Gastroesophageal sphincter (tissue), 4 donors: ENCODE data around the gene DMRTB1. TPM values are rescaled to one million over a fixed set of nuclear protein-coding genes. Genes with fewer than 3 reads are reported as not detected.

Experiments used
- ATAC-seq: fragments of 150-250 bp; one replicate; pipeline ENCODE4 v1.9.1; 2016; ENCODE audit warnings: mild to moderate bottlenecking, moderate library complexity
- H3K27ac ChIP-seq, 4 donors: fragments of 200-600 bp; sonication (generic) in 3 of 4; 1 replicate in 3 of 4; 2 replicates in 1 of 4; pipeline ENCODE4 v1.5.1; 2016 to 2019
- H3K27me3 ChIP-seq: fragments of 200-600 bp; sonication (generic); one replicate; pipeline ENCODE4 v1.5.1; 2019
- H3K36me3 ChIP-seq, 2 donors: fragments of 200-600 bp; sonication (generic); one replicate each; pipeline ENCODE4 v1.5.1; 2019; ENCODE audit warnings: control low read depth in 1 of 2
- H3K4me1 ChIP-seq, 3 donors: fragments of 200-600 bp; sonication (generic); 1 replicate in 2 of 3; 2 replicates in 1 of 3; pipeline ENCODE4 v1.5.1; 2016 to 2019; ENCODE audit warnings: control low read depth in 2 of 3
- H3K4me3 ChIP-seq, 2 donors: fragments of 200-600 bp; sonication (generic); one replicate each; pipeline ENCODE4 v1.5.1; 2019; ENCODE audit warnings: mild to moderate bottlenecking in 1 of 2, moderate library complexity in 1 of 2
- H3K9me3 ChIP-seq, 3 donors: fragments of 200-600 bp; sonication (generic); one replicate each; pipeline ENCODE4 v1.5.1; 2017 to 2019; ENCODE audit warnings: control low read depth in 2 of 3
- EP300 ChIP-seq: sonication (generic); formaldehyde crosslinking; IDR thresholded peaks from one replicate; pipeline ENCODE4 v1.6.1; 2017; ENCODE audit warnings: antibody characterized with exemption, mild to moderate bottlenecking
- POLR2A ChIP-seq, 2 donors: fragments of 450-650 bp; IDR thresholded peaks; one replicate each; pipeline ENCODE4 v1.6.1; 2017; ENCODE audit warnings: antibody characterized with exemption in 2 of 2, mild to moderate bottlenecking in 2 of 2, moderate library complexity in 1 of 2
- POLR2AphosphoS5 ChIP-seq: sonication (generic); formaldehyde crosslinking; IDR thresholded peaks from one replicate; pipeline ENCODE4 v1.6.1; 2017; ENCODE audit warnings: antibody characterized with exemption
- WGBS, 2 donors: methylation state at CpG; one replicate each; pipeline ENCODE4 v1.1.5; 2018; ENCODE audit warnings: low coverage in 1 of 2; 5-methylcytosine and 5-hydroxymethylcytosine counted together
- total RNA-seq, 4 donors: library from RNA; depleted of rRNA; stranded (reverse); fragments of >200 nt; gene quantifications; one replicate each; pipeline ENCODE4 v1.1.0, GENCODE V29; 2016
- TF ChIP-seq, protein P1 (sequence below), 4 experiments: fragments of 200-600 bp in 2 of 4; fragments of 450-650 bp in 2 of 4; sonication (generic) in 1 of 4; IDR thresholded peaks; one replicate each; pipeline ENCODE4 v1.5.1; 2017 to 2019; ENCODE audit warnings: antibody characterized with exemption in 4 of 4, mild to moderate bottlenecking in 2 of 4, moderate library complexity in 2 of 4

Gene DMRTB1
- total RNA-seq, 4 donors from 2014 or later, result not detected

DNA sequence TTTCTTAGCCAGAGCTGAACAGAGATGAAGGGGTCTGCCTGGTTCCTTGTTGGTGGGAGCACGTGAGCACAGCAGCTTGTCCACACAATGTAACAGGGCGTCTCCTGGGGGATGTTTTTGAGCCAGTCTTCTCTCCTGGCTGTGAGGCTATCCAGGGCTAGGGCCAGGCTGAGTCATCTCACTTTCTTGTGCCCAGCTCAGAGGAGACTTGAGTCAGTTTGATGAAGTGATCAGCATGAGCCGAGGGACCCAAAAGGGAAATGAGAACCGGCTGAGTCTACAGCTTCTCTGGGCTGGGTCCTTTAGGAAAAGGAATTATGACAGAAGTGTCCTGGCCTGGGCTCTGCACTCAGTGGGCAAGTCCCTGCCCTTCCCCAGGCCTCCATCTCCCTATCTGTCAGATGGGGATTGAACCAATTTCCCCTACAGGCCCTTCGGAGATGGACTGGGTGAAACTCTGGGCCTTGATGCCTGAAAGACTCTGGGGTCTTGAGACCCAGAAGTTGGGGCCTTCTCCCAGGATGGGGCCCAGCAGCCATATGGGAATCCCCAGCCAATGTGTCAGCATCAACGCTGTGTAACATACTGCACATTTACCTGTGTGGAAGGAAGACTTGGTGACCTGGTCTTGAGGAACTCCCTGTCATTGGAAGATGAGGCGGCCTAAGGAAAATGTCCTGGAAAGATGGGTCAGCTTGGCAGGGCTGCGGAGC is 36.6 kb downstream of the DMRTB1 start:
- Histone ChIP-seq H3K9me3 (no peaks in the 10 kb centered on the region), H3K4me1 (no peaks in the 10 kb centered on the region), H3K36me3 (no peaks in the 10 kb centered on the region), H3K27me3 (peaks cover 60% of the 10 kb centered on the region), H3K27ac (no peak overlapping the region), H3K4me3 (no peak overlapping the region)
- ATAC-seq, result peak; percentile 51
- WGBS, 2 donors, result 41 to 100% methylated on average over 1 to 2 of the region's 8 CpGs
- TF ChIP-seq, protein P1, sequence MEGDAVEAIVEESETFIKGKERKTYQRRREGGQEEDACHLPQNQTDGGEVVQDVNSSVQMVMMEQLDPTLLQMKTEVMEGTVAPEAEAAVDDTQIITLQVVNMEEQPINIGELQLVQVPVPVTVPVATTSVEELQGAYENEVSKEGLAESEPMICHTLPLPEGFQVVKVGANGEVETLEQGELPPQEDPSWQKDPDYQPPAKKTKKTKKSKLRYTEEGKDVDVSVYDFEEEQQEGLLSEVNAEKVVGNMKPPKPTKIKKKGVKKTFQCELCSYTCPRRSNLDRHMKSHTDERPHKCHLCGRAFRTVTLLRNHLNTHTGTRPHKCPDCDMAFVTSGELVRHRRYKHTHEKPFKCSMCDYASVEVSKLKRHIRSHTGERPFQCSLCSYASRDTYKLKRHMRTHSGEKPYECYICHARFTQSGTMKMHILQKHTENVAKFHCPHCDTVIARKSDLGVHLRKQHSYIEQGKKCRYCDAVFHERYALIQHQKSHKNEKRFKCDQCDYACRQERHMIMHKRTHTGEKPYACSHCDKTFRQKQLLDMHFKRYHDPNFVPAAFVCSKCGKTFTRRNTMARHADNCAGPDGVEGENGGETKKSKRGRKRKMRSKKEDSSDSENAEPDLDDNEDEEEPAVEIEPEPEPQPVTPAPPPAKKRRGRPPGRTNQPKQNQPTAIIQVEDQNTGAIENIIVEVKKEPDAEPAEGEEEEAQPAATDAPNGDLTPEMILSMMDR (IDR thresholded peaks at IDR 0.05), result no peak
- no peak for TF ChIP-seq POLR2AphosphoS5
- no peak for TF ChIP-seq POLR2A (IDR thresholded peaks at IDR 0.05)
- no peak for TF ChIP-seq EP300

DNA sequence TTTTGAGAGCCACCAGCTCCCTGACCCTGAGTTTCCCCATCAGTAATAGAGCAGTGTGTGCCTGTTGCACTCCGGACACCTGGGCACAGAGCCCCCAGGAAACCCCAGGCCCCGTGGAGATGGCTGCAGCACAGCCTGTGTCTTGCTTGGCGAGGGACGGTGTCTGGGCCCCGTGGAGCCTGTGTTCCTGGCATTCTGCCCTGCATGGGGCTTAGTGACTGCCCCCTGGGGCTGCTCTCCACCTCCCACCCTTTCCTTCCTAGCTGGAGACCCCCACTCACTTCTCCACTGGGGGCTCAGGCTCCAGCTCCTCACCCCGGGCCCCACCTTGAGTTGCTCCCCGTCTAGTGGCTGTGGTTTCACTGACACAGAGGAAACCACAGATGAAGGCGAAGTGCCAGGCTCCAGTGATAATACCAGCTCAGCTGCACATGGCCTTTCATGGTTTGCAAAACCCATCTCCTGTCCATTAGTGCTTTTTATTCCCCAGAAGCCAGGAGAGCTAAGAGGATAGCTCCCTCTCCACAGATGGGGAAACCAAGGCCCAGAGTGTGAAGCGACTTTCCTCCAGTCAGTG is 39.4 kb downstream of the DMRTB1 start:
- 14 to 100% methylated on average over 1 to 3 of the region's 9 CpGs for WGBS, 2 donors
- ATAC-seq, result no peak
- peaks cover 48% of the 10 kb centered on the region for H3K27me3 ChIP-seq
- H3K4me1 ChIP-seq, result no peaks in the 10 kb centered on the region
- TF ChIP-seq POLR2A (IDR thresholded peaks at IDR 0.05), result no peak
- TF ChIP-seq, protein P1 (IDR thresholded peaks at IDR 0.05), result no peak
- TF ChIP-seq EP300, result no peak
- no peak for TF ChIP-seq POLR2AphosphoS5
- no peaks in the 10 kb centered on the region for H3K36me3 ChIP-seq
- no peak overlapping the region for H3K4me3 ChIP-seq
- no peaks in the 10 kb centered on the region for H3K9me3 ChIP-seq
- H3K27ac ChIP-seq, result no peak overlapping the region

DNA sequence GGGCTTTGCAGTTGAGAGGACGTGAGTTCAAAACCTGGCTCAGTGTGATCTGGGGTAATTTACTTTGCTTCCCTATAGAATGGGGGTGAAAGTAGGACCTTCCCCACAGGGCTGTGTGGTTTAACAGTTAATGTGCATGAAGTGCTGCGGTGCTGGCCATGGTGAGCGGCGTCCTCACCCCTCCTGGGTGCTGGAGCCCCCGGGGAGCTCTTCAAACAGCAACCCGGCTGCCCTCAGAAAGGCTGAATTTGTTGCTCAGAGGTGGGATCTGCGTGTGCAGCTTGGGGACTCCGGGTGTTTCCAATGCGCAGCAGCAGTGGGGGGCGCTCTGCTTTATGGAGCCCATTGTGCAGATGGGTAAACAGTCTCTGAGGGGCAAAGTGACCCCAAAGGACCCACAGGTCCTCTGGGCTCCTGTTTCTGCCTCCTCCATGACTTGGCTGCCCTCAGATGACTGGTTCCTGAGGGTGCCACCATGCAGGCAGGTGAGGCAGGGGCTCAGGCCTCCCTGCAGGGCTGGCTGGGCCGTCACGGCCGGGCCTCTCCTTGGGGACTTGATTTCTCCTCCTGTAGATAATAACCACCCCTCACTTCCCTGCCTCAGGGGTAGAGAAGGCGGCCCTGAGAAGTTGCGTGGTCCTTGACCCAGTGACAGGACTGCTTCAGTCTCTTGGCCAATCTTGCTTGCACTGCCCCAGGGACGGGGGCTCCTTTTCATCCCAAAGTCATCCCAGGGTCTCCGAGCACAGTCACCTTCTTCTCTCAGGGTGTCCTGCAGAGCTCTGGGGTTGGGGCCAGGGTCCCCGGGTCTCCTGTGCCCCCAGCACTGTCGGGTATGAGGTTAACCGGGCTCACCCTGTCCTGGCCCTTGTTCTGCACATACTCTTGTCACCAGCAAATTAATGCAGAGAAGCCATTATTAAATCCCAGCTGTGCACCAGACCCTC is 40.3 kb downstream of the DMRTB1 start:
- H3K9me3 ChIP-seq, result no peaks in the 10 kb centered on the region

DNA sequence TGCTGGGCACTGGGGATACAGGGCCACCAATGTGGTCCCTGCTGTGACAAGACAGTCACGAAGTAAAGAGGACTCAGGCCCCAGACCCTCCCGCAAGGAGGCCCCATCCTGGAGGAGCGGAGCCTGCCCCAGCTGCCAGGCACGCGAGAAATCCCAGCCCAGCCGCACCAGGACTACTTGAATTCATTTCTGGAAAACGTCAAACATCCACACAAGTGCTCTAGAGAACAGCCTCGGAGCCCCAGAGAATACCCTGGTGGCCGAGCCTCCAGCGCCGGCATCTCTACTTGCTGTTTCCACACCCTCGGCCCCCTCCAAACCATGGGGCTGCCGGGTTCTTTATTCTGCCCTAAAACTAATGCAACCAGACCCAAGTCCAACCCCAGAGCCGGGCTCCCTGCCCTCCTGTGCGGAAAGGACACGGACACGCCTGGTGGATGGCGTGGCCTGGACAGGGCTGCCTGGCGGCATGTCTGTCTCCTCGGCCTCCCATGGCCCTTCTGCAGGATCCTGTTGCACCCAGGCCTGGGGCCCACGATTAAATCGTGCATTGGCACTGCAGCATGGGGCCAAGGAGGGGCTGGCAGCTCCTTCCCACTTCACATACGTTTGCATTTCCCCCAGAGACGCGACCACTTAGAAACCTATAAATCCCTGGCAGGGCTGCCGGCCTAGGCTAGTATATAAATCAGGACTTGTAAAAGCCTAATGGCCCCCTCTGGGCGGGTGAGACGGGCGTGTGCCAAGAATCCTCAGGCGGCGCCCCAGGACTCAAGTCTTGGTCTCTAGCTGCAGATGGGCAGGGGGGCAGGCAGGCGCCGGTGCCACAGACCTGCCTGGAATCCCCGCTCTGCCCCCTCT is 41.2 kb downstream of the DMRTB1 start:
- Histone ChIP-seq H3K27ac (no peak overlapping the region), H3K4me3 (no peak overlapping the region), H3K4me1 (no peaks in the 10 kb centered on the region), H3K9me3 (no peaks in the 10 kb centered on the region), H3K36me3 (no peaks in the 10 kb centered on the region), H3K27me3 (peaks cover 47% of the 10 kb centered on the region)
- ATAC-seq, result no peak
- WGBS, 2 donors, result 80 to 93% methylated on average over 5 to 14 of the region's 34 CpGs
- TF ChIP-seq POLR2AphosphoS5 (no peak), EP300 (no peak), POLR2A (IDR thresholded peaks at IDR 0.05) (no peak)
- TF ChIP-seq, protein P1 (IDR thresholded peaks at IDR 0.05), result no peak

More for the DNA sequence above, 40.3 kb downstream of the DMRTB1 start:
- Histone ChIP-seq H3K36me3 (no peaks in the 10 kb centered on the region), H3K4me3 (no peak overlapping the region), H3K27me3 (peaks cover 48% of the 10 kb centered on the region), H3K4me1 (no peaks in the 10 kb centered on the region), H3K27ac (no peak overlapping the region)
- no peak for ATAC-seq
- no peak for TF ChIP-seq POLR2A (IDR thresholded peaks at IDR 0.05)
- TF ChIP-seq POLR2AphosphoS5, result no peak
- no peak for TF ChIP-seq EP300
- TF ChIP-seq, protein P1 (IDR thresholded peaks at IDR 0.05), result no peak
- WGBS, 2 donors, result 0% methylated on average over 1 of the region's 20 CpGs; no CpG with 5 or more reads in 1 of the 2 donors
